Astrocyte of the cerebellum (primary cell): ENCODE results near the gene BAAT.
A peak's percentile ranks its signal among the peaks of the same experiment; 100 is the strongest.

Source experiments
- DNase-seq: peaks from one replicate; pipeline ENCODE4 v3.0.0-alpha.2; 2011; ENCODE audit warnings: low read depth
- H3K4me3 ChIP-seq: 2 replicates; pipeline ENCODE4 v1.5.1; 2011; ENCODE audit warnings: mild to moderate bottlenecking, low read depth, low read length, moderate library complexity
- in situ Hi-C: cut with HindIII; loops from 2 replicates; pipeline ENCODE4 v1.10.0; 2017; ENCODE audit warnings: low sequenced_read_pairs
- TF ChIP-seq, protein P1 (sequence below): IDR thresholded peaks from 2 replicates; pipeline ENCODE4 v1.5.1; 2012; ENCODE audit warnings: low read length, low read depth, moderate library complexity, mild to moderate bottlenecking; ENCODE audit errors: missing control alignments

Gene BAAT

DNA sequence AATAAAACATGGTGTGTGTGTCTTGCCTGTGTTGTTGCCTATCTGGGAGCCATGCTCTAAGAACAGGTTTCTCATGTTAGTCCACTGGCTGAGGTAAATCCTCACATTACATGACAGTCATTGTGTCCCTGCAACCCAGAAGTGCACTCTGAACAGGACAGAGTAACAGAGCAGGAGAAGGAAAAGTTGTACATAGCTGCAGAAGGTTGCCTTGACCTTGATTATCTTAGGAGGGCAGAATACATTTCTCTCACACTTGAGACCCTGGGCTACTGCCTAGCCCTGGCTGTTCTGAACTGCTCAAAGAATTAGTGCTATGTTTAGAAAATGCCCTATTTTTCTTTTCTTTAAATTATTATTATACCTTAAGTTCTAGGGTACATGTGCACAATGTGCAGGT, 30.8 kb upstream of the BAAT start:
- in situ Hi-C loops, result no loop called here
- DNase-seq, result no peak
- H3K4me3 ChIP-seq, result no peak overlapping the region
- TF ChIP-seq, protein P1, sequence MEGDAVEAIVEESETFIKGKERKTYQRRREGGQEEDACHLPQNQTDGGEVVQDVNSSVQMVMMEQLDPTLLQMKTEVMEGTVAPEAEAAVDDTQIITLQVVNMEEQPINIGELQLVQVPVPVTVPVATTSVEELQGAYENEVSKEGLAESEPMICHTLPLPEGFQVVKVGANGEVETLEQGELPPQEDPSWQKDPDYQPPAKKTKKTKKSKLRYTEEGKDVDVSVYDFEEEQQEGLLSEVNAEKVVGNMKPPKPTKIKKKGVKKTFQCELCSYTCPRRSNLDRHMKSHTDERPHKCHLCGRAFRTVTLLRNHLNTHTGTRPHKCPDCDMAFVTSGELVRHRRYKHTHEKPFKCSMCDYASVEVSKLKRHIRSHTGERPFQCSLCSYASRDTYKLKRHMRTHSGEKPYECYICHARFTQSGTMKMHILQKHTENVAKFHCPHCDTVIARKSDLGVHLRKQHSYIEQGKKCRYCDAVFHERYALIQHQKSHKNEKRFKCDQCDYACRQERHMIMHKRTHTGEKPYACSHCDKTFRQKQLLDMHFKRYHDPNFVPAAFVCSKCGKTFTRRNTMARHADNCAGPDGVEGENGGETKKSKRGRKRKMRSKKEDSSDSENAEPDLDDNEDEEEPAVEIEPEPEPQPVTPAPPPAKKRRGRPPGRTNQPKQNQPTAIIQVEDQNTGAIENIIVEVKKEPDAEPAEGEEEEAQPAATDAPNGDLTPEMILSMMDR, result no peak

DNA sequence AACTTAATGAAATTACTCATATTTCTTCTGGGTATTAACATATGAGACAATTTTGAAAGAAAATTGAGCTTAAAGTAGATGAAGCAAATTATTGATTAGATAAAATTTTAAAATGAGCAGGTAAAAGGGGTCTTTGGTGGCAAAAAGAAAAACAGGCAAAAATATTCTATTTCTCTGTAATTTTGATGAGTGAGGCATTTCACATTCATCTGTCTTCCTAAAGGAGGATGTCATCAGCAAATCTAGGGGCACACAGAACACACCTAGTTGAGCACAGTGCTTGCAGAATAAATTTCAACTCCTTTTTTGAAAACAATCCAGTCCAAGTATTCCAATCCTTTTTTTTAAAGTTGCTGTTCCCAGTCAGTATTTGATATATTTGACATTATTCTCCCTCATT, 30.0 kb upstream of the BAAT start:
- no peak for DNase-seq
- no peak overlapping the region for H3K4me3 ChIP-seq
- in situ Hi-C loops, result no loop called here
- TF ChIP-seq, protein P1, result no peak

DNA sequence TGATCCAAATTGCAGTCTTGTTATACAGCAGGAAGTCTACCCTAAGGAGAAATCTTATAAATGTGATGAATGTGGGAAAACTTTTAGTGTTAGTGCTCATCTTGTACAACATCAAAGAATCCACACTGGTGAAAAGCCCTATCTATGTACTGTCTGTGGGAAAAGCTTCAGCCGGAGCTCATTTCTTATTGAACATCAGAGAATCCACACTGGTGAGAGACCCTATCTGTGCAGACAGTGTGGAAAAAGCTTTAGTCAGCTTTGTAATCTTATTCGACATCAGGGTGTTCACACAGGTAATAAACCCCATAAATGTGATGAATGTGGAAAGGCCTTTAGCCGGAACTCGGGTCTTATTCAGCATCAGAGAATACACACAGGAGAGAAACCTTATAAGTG, 24.3 kb upstream of the BAAT start:
- no peak overlapping the region for H3K4me3 ChIP-seq
- TF ChIP-seq, protein P1, result no peak
- DNase-seq, result no peak
- in situ Hi-C loops, result no loop called here

DNA sequence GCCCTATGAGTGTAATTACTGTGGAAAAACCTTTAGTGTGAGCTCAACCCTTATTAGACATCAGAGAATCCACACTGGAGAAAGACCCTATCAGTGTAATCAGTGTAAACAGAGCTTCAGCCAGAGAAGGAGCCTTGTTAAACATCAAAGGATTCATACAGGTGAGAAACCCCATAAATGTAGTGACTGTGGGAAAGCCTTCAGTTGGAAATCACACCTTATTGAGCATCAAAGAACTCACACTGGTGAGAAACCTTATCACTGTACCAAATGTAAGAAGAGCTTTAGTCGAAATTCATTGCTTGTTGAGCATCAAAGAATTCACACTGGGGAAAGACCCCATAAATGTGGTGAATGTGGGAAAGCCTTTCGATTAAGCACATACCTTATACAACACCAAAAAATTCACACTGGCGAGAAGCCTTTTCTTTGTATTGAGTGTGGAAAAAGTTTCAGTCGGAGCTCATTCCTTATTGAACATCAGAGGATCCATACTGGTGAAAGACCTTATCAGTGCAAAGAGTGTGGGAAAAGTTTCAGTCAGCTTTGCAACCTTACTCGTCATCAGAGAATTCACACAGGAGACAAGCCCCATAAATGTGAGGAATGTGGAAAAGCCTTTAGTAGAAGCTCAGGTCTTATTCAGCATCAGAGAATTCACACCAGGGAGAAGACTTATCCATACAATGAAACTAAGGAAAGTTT, 23.7 kb upstream of the BAAT start:
- TF ChIP-seq, protein P1, result no peak
- no peak for DNase-seq
- no peak overlapping the region for H3K4me3 ChIP-seq
- in situ Hi-C loops, result no loop called here

DNA sequence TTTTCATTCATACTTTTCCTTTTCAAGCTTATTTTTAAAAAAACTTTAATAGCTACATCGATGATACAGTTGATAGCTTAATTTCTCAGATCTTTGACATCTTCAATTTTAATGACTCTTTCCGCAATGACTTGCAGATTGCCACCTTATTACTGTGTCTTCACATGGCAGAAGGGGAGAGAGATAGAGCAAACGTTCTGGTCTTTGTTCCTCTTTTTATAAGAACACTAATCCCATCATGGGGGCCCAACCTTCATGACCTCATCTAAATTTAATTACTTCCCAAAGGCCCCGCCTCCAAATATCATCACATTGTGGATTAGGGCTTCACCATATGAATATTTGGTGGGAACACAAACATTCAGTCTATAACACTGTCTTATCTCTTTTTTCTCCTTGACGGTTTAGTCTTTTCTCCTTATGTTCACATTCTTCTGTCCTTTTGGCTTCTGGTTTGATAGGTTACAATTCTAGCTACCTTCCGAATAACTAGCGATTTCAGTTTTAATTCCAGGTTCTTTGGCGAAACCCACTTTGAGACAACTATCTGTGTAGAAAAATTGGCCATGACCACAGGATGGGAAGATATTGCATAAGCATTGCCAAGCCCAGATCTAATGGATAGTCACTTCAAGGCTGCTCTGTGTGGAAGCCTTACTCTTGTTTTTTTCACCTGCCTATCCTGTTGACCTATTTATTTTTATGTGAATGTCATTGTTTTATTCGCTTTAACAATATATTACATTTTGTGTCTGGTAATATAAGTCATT, 18.9 kb upstream of the BAAT start:
- TF ChIP-seq, protein P1, result no peak
- in situ Hi-C loops, result no loop called here
- H3K4me3 ChIP-seq, result no peak overlapping the region
- DNase-seq, result no peak

DNA sequence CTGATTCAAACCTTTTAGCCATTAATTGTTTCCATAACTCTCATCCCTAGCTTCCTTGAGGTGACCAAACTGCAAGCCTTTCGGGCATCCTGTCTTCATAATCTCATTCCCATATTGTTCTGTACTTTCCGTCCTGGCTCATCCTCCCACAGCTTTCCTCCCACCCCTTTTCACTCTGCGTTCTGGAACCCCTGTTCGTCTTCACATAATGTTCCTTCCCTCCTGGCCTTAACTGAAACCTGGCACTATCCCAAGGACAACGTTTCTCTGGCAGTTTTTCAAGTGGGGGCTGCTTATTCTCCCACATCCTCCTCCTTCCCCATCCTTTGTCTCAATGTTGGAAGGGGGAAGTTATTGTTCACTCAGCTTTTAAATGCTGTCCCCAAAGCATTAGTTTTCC, 15.3 kb upstream of the BAAT start:
- peak overlapping the region; percentile 70 for H3K4me3 ChIP-seq
- in situ Hi-C loops, result no loop called here
- TF ChIP-seq, protein P1, result no peak
- DNase-seq, result no peak
